GM19238 (cell line): Measurements from ENCODE around the gene OR2AP1.
"Not testable (repeated sequence)": the region's sequence is repeated elsewhere in the genome, so short reads cannot be mapped to it uniquely, and the experiment has no call there.

ENCODE experiments used
- DNase-seq: peaks from one replicate; pipeline ENCODE4 v3.0.0; 2011; ENCODE audit warnings: low spot score; ENCODE audit not compliant: insufficient read length

The OR2AP1 gene

GRCh38 chr12:55572168-55572567, at the start of gene OR2AP1:
Gene OR2AP1 (plus strand): TSS chr12:55572468. CDS start chr12:55574415, 1,947 bp downstream.
- DNase-seq: no peak

DNA sequence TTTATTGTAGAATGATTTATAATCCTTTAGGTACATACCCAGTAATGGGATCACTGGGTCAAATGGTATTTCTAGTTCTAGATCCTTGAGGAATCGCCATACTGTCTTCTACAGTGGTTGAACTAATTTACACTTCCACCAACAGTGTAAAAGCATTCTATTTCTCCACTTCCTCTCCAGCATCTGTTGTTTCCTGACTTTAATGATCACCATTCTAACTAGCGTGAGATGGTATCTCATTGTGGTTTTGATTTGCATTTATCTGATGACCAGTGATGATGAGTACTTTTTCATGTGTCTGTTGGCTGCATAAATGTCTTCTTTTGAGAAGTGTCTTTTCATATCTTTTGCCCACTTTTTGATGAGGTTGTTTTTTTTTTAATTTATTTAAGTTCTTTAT, 24.0 kb upstream of the OR2AP1 start:
- not testable (repeated sequence) for DNase-seq

- DNase-seq: no peak
Observed at GRCh38 chr12:55548756-55549155, 23.5 kb upstream of the OR2AP1 start.

DNA sequence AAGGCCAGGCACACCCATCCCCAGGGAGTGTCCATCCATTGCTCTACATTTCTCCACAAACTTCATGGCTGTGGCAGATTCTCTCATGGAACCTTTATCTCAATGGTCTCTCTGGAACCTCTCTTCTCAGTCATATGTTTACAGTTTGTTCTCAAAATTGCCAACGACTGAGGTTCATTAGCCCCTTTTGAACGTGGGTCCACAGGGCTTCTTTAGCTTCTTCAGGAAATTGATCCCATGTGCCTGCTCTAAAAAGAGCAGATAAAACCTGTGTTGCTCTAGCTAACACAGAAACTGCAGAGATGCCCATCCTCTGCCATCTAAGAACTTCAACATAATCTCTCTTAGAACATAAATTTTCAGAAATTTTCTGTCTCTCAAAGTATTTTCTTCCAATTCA, 23.0 kb upstream of the OR2AP1 start, which contains the start of gene OR6C4:
Gene OR6C4, plus strand, starts transcription at position 301 of the 400 bp plus-strand sequence. CDS start 1,625 bp downstream, outside the sequence.
- no peak for DNase-seq

GRCh38 chr12:55554296-55554695, 18.0 kb upstream of the OR2AP1 start:
- DNase-seq: no peak

GRCh38 chr12:55570060-55570459, 2.2 kb upstream of the OR2AP1 start:
- not testable (repeated sequence) for DNase-seq

- not testable (repeated sequence) for DNase-seq
Observed at GRCh38 chr12:55570689-55571088, 1.6 kb upstream of the OR2AP1 start.

DNA sequence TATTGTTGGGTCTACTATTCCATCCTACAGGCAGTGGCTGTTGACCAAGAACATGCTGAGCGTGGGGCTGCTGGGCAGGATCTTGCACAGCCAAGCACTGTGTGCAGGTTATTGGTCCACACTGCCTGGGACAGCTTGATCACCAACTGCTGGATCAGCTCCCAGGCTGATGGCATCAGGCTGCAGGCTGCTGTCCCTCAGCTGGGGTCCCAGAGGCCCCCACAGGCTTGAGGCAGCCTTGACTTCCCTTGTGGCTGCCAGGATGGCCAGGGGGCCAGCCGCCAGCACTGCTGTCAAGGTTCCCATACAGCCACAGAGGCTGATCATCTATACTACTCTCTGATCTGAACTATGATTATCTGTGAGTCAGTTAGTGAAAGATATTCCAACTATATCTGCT, 9.8 kb downstream of the OR2AP1 start:
- no peak for DNase-seq

- DNase-seq: no peak
Observed at GRCh38 chr12:55585817-55586216, 13.5 kb downstream of the OR2AP1 start.

DNA sequence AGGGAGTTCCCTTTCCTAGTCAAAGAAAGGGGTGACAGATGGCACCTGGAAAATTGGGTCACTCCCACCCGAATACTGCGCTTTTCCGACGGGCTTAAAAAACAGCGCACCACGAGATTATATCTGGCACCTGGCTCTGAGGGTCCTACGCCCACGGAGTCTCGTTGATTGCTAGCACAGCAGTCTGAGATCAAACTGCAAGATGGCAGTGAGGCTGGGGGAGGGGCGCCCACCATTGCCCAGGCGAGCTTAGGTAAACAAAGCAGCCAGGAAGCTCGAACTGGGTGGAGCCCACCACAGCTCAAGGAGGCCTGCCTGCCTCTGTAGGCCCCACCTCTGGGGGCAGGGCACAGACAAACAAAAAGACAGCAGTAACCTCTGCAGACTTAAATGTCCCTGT, 17.9 kb downstream of the OR2AP1 start:
- DNase-seq: not testable (repeated sequence)

- DNase-seq: no peak
Observed at GRCh38 chr12:55607821-55608594, 35.7 kb downstream of the OR2AP1 start.

- no peak for DNase-seq
Observed at GRCh38 chr12:55610598-55610997, 38.3 kb downstream of the OR2AP1 start.

- DNase-seq: no peak
Observed at GRCh38 chr12:55612646-55613045, 40.4 kb downstream of the OR2AP1 start.

DNA sequence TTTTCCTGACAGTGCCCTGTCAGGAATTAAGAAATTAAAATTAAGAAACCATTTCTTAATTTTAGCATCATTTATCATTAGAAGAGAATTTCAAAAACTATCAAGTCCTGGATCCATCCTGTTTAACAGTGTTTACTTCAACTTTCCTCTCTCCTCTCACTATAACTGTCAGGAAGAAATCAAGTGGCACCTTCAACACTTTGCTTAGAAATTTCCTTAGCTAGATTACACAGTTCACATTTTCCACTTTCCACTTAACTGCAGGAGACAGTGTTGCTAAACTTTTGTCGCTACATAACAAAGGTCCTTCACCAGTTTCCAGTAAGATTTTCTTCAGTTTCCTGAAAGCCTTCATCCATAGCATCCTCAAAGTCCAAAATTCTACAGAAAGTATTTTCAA, 42.5 kb downstream of the OR2AP1 start:
- no peak for DNase-seq

- DNase-seq: peak; percentile 22
Observed at GRCh38 chr12:55619354-55620138, 47.3 kb downstream of the OR2AP1 start.

DNA sequence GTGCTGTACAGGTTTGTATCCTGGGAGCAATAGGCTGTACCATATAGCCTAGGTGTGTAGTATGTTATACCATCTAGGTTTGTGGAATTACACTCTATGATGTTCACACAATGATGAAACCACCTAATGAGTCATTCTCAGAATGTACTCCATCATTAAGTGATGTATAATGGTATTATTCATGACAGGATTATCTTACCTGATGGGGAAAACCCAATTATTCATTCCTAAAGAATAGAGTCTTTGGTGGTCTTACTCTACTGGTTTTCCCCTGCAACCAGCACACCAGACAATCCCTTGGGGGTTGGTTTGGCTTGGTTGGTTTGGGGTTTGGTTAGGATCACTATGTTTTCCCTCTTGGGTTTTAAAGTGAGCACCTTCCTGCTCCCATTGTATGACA, 51.8 kb downstream of the OR2AP1 start:
- DNase-seq: no peak
